Gastroesophageal sphincter (tissue), 4 donors: Measurements from ENCODE around the gene DZIP3. TPM values are rescaled to one million over a fixed set of nuclear protein-coding genes. Genes with fewer than 3 reads are reported as not detected.

Experiments
- ATAC-seq: fragments of 150-250 bp; one replicate; pipeline ENCODE4 v1.9.1; 2016; ENCODE audit warnings: mild to moderate bottlenecking, moderate library complexity
- H3K27ac ChIP-seq, 4 donors: fragments of 200-600 bp; sonication (generic) in 3 of 4; 1 replicate in 3 of 4; 2 replicates in 1 of 4; pipeline ENCODE4 v1.5.1; 2016 to 2019
- H3K27me3 ChIP-seq: fragments of 200-600 bp; sonication (generic); one replicate; pipeline ENCODE4 v1.5.1; 2019
- H3K36me3 ChIP-seq, 2 donors: fragments of 200-600 bp; sonication (generic); one replicate each; pipeline ENCODE4 v1.5.1; 2019; ENCODE audit warnings: control low read depth in 1 of 2
- H3K4me1 ChIP-seq, 3 donors: fragments of 200-600 bp; sonication (generic); 1 replicate in 2 of 3; 2 replicates in 1 of 3; pipeline ENCODE4 v1.5.1; 2016 to 2019; ENCODE audit warnings: control low read depth in 2 of 3
- H3K4me3 ChIP-seq, 2 donors: fragments of 200-600 bp; sonication (generic); one replicate each; pipeline ENCODE4 v1.5.1; 2019; ENCODE audit warnings: mild to moderate bottlenecking in 1 of 2, moderate library complexity in 1 of 2
- H3K9me3 ChIP-seq, 3 donors: fragments of 200-600 bp; sonication (generic); one replicate each; pipeline ENCODE4 v1.5.1; 2017 to 2019; ENCODE audit warnings: control low read depth in 2 of 3
- CTCF ChIP-seq, 4 experiments: fragments of 200-600 bp in 2 of 4; fragments of 450-650 bp in 2 of 4; sonication (generic) in 1 of 4; IDR thresholded peaks; one replicate each; pipeline ENCODE4 v1.5.1; 2017 to 2019; ENCODE audit warnings: antibody characterized with exemption in 4 of 4, mild to moderate bottlenecking in 2 of 4, moderate library complexity in 2 of 4
- EP300 ChIP-seq: sonication (generic); formaldehyde crosslinking; IDR thresholded peaks from one replicate; pipeline ENCODE4 v1.6.1; 2017; ENCODE audit warnings: antibody characterized with exemption, mild to moderate bottlenecking
- POLR2A ChIP-seq, 2 donors: fragments of 450-650 bp; IDR thresholded peaks; one replicate each; pipeline ENCODE4 v1.6.1; 2017; ENCODE audit warnings: antibody characterized with exemption in 2 of 2, mild to moderate bottlenecking in 2 of 2, moderate library complexity in 1 of 2
- POLR2AphosphoS5 ChIP-seq: sonication (generic); formaldehyde crosslinking; IDR thresholded peaks from one replicate; pipeline ENCODE4 v1.6.1; 2017; ENCODE audit warnings: antibody characterized with exemption
- WGBS, 2 donors: methylation state at CpG; one replicate each; pipeline ENCODE4 v1.1.5; 2018; ENCODE audit warnings: low coverage in 1 of 2; 5-methylcytosine and 5-hydroxymethylcytosine counted together
- total RNA-seq, 4 donors: library from RNA; depleted of rRNA; stranded (reverse); fragments of >200 nt; gene quantifications; one replicate each; pipeline ENCODE4 v1.1.0, GENCODE V29; 2016

The DZIP3 gene
- total RNA-seq, 4 donors from 2014 or later: 8.3 to 20.5 (median 10.0) TPM

GRCh38 chr3:108595321-108595720 is 5.8 kb downstream of the DZIP3 start:
- TF ChIP-seq POLR2A (IDR thresholded peaks at IDR 0.05) (no peak), POLR2AphosphoS5 (no peak)
- Histone ChIP-seq H3K4me3 (no peak overlapping the region), H3K9me3 (no peaks in the 10 kb centered on the region), H3K27ac (no peak overlapping the region), H3K27me3 (no peaks in the 10 kb centered on the region), H3K4me1 (peaks cover 4 to 10% (median 9%) of the 10 kb centered on the region in 3 donors), H3K36me3 (no peaks in the 10 kb centered on the region)
- WGBS, 2 donors: 95 to 100% methylated on average over 2 of the region's 2 CpGs
- ATAC-seq: no peak

GRCh38 chr3:108598375-108598774 is 8.9 kb downstream of the DZIP3 start:
- Histone ChIP-seq H3K27ac (no peak overlapping the region), H3K27me3 (no peaks in the 10 kb centered on the region), H3K36me3 (no peaks in the 10 kb centered on the region), H3K9me3 (no peaks in the 10 kb centered on the region), H3K4me3 (no peak overlapping the region), H3K4me1 (peaks cover 0 to 22% (median 0%) of the 10 kb centered on the region in 3 donors)
- 84 to 95% methylated on average over 5 of the region's 5 CpGs for WGBS, 2 donors
- TF ChIP-seq CTCF (IDR thresholded peaks at IDR 0.05): no peak
- TF ChIP-seq EP300: no peak
- TF ChIP-seq POLR2AphosphoS5: no peak
- TF ChIP-seq POLR2A (IDR thresholded peaks at IDR 0.05): no peak
- ATAC-seq: no peak

- Histone ChIP-seq H3K9me3 (no peaks in the 10 kb centered on the region), H3K36me3 (no peaks in the 10 kb centered on the region), H3K4me1 (peaks cover 0 to 23% (median 0%) of the 10 kb centered on the region in 3 donors), H3K27ac (no peak overlapping the region), H3K27me3 (no peaks in the 10 kb centered on the region), H3K4me3 (no peak overlapping the region)
- ATAC-seq: no peak
- TF ChIP-seq CTCF (IDR thresholded peaks at IDR 0.05) (no peak), POLR2A (IDR thresholded peaks at IDR 0.05) (no peak), POLR2AphosphoS5 (no peak), EP300 (no peak)
- WGBS, 2 donors: 83 to 100% methylated on average over 1 of the region's 1 CpG
Observed at GRCh38 chr3:108599677-108600409, 10.3 kb downstream of the DZIP3 start.

GRCh38 chr3:108602249-108602934 is 12.9 kb downstream of the DZIP3 start:
- WGBS, 2 donors: 34 to 41% methylated on average over 5 of the region's 5 CpGs
- H3K27ac ChIP-seq: peak overlapping the region; percentile 40 to 67 (median 56)
- TF ChIP-seq EP300 (no peak), POLR2AphosphoS5 (no peak), POLR2A (IDR thresholded peaks at IDR 0.05) (no peak), CTCF (IDR thresholded peaks at IDR 0.05) (no peak)
- peak overlapping the region in 1 of 2 donors; percentile 3 for H3K4me3 ChIP-seq
- no peaks in the 10 kb centered on the region for H3K27me3 ChIP-seq
- no peak for ATAC-seq
- no peaks in the 10 kb centered on the region for H3K36me3 ChIP-seq
- H3K4me1 ChIP-seq: peaks cover 0 to 23% (median 0%) of the 10 kb centered on the region in 3 donors
- H3K9me3 ChIP-seq: no peaks in the 10 kb centered on the region

- 42 to 48% methylated on average over 1 to 2 of the region's 2 CpGs for WGBS, 2 donors
- Histone ChIP-seq H3K4me3 (peak overlapping the region in 1 of 2 donors; percentile 3), H3K27me3 (no peaks in the 10 kb centered on the region), H3K4me1 (peaks cover 0 to 23% (median 0%) of the 10 kb centered on the region in 3 donors), H3K9me3 (no peaks in the 10 kb centered on the region), H3K36me3 (no peaks in the 10 kb centered on the region), H3K27ac (peak overlapping the region; percentile 40 to 61 (median 56))
- TF ChIP-seq EP300 (no peak), POLR2AphosphoS5 (no peak), CTCF (IDR thresholded peaks at IDR 0.05) (no peak), POLR2A (IDR thresholded peaks at IDR 0.05) (no peak)
- ATAC-seq: no peak
Observed at GRCh38 chr3:108602935-108603294, 13.4 kb downstream of the DZIP3 start.
